ENCODE measurements around the gene KRTAP10-1. TPM values are rescaled to one million over a fixed set of nuclear protein-coding genes. Genes with fewer than 3 reads are reported as not detected.
A peak's percentile ranks its signal among the peaks of the same experiment; 100 is the strongest.

Gene KRTAP10-1
- total RNA-seq, 4 donors from 2014 or later, result 0.83 to 8.5 (median 2.6) TPM; not detected in 1

- no peaks in the 10 kb centered on the region for H3K9me3 ChIP-seq
- H3K27me3 ChIP-seq, result peaks cover 23% of the 10 kb centered on the region
- DNase-seq (ENCODE audit: low spot score in 2 of 2), result peak in 1 of 2 donors; percentile 73
- no peaks in the 10 kb centered on the region for H3K4me1 ChIP-seq
- 63% methylated on average over 7 of the region's 7 CpGs for WGBS
- H3K36me3 ChIP-seq, result no peaks in the 10 kb centered on the region
- TF ChIP-seq POLR2AphosphoS5 (IDR thresholded peaks at IDR 0.05), result no peak
- TF ChIP-seq EP300 (IDR thresholded peaks at IDR 0.05), result no peak
- TF ChIP-seq POLR2A (IDR thresholded peaks at IDR 0.05), result no peak
- TF ChIP-seq, protein P1, sequence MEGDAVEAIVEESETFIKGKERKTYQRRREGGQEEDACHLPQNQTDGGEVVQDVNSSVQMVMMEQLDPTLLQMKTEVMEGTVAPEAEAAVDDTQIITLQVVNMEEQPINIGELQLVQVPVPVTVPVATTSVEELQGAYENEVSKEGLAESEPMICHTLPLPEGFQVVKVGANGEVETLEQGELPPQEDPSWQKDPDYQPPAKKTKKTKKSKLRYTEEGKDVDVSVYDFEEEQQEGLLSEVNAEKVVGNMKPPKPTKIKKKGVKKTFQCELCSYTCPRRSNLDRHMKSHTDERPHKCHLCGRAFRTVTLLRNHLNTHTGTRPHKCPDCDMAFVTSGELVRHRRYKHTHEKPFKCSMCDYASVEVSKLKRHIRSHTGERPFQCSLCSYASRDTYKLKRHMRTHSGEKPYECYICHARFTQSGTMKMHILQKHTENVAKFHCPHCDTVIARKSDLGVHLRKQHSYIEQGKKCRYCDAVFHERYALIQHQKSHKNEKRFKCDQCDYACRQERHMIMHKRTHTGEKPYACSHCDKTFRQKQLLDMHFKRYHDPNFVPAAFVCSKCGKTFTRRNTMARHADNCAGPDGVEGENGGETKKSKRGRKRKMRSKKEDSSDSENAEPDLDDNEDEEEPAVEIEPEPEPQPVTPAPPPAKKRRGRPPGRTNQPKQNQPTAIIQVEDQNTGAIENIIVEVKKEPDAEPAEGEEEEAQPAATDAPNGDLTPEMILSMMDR (IDR thresholded peaks at IDR 0.05), result no peak
- H3K4me3 ChIP-seq, result no peak overlapping the region
- no peak overlapping the region for H3K27ac ChIP-seq
Measured at GRCh38 chr21:44535963-44536362, 4.0 kb downstream of the KRTAP10-1 start.

DNA sequence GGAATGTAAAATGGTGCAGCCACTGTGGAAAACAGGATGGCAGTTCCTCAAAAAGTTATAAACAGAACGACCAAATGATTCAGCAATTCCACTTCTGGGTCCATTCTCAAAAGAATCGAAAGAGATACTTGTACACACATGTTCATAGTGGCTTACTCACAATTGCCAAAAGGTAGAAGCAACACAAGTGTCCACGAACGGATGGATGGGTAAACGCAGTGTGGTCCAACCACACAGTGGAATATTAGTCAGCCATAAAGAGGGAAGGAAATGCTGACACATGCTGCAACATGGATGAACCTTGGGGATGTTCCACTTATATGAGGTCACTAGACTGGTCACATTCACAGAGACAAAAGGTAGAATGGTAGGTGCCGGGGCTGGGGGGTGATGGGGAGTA lies 5.3 kb downstream of the KRTAP10-1 start:
- H3K27me3 ChIP-seq, result peaks cover 18% of the 10 kb centered on the region
- WGBS, result 85% methylated on average over 6 of the region's 6 CpGs
- no peaks in the 10 kb centered on the region for H3K9me3 ChIP-seq
- TF ChIP-seq POLR2AphosphoS5 (IDR thresholded peaks at IDR 0.05), result no peak
- no peak for TF ChIP-seq POLR2A (IDR thresholded peaks at IDR 0.05)
- TF ChIP-seq EP300 (IDR thresholded peaks at IDR 0.05), result no peak
- TF ChIP-seq, protein P1 (IDR thresholded peaks at IDR 0.05), result no peak
- H3K27ac ChIP-seq, result no peak overlapping the region
- H3K4me3 ChIP-seq, result no peak overlapping the region
- no peaks in the 10 kb centered on the region for H3K36me3 ChIP-seq
- DNase-seq (ENCODE audit: low spot score in 2 of 2), result no peak
- H3K4me1 ChIP-seq, result no peaks in the 10 kb centered on the region

DNA sequence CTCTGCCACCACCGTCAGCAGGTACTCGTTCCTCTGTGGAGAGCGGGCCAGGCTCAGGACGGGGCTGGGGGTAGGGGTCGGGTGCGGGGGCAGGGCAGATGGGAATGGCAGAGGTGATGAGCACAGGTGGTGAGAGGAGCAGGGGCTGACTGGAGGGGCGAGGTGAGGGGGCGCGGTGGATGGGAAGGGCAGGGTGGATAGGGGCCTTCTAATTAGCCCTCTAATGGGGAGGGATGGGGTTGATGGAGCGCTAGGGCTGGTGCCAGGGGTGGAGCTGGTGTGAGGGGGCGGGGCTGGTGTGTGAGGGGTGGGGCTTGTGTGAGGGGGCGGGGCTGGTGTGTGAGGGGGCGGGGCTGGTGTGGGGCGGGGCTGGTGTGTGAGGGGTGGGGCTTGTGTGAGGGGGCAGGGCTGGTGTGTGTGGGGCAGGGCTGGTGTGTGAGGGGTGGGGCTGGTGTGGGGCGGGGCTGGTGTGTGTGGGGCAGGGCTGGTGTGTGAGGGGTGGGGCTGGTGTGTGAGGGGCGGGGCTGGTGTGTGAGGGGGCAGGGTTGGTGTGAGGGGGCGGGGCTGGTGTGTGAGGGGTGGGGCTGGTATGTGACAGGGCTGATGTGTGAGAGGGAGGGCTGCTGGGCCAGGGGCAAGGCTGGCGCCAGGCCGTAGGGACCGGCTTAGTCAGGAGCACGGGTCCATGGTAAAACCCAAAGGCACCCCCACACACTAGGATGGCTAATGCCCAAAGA lies 5.9 kb downstream of the KRTAP10-1 start:
- 87% methylated on average over 17 of the region's 21 CpGs for WGBS
- H3K4me3 ChIP-seq, result no peak overlapping the region
- H3K27me3 ChIP-seq, result peaks cover 17% of the 10 kb centered on the region
- TF ChIP-seq, protein P1 (IDR thresholded peaks at IDR 0.05), result no peak
- TF ChIP-seq POLR2AphosphoS5 (IDR thresholded peaks at IDR 0.05) (no peak), EP300 (IDR thresholded peaks at IDR 0.05) (no peak), POLR2A (IDR thresholded peaks at IDR 0.05) (no peak)
- no peaks in the 10 kb centered on the region for H3K4me1 ChIP-seq
- H3K9me3 ChIP-seq, result no peaks in the 10 kb centered on the region
- H3K36me3 ChIP-seq, result no peaks in the 10 kb centered on the region
- DNase-seq (ENCODE audit: low spot score in 2 of 2), result peak in 1 of 2 donors; percentile 74
- no peak overlapping the region for H3K27ac ChIP-seq

DNA sequence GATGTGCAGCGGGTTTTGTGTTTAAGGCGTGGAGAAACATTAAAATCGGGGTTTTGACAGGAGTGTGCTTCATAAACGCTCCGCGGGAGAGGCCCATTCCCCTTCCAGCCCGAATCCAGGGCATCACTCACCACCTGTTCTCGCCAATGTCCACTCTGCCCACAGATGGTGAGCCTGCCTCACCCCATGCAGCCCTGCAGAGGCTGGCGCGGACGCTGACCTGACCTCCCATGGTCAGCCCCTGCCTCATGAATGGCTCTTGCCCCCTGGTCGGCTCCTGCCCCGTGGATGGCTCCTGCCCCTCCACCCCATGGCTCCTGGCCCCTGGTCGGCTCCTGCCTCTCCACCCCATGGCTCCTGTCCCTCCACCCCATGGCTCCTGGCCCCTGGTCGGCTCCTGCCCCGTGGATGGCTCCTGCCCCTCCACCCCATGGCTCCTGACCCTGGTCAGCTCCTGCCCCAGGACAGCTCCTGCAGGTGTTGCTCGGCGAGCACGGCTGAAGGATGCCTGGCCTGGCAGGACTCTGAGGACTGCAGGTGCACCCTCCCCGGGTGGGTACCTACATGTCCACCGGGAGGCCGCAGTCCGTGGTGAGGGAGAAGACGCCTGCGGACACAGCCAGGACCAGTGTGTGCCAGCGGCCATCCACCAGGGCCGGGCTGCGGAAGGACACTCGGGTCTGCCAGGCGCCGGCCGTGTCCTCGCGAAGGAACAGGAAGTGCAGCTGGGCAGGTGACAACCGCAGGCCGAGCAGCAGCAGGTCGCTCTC lies 6.7 kb downstream of the KRTAP10-1 start:
- Histone ChIP-seq H3K27me3 (peaks cover 16% of the 10 kb centered on the region), H3K27ac (no peak overlapping the region), H3K4me3 (no peak overlapping the region), H3K36me3 (no peaks in the 10 kb centered on the region), H3K9me3 (no peaks in the 10 kb centered on the region), H3K4me1 (no peaks in the 10 kb centered on the region)
- TF ChIP-seq POLR2AphosphoS5 (IDR thresholded peaks at IDR 0.05) (no peak), POLR2A (IDR thresholded peaks at IDR 0.05) (no peak), EP300 (IDR thresholded peaks at IDR 0.05) (no peak)
- TF ChIP-seq, protein P1 (IDR thresholded peaks at IDR 0.05), result no peak
- peak; percentile 52 to 67 for DNase-seq (ENCODE audit: low spot score in 2 of 2)
- WGBS, result 95% methylated on average over 31 of the region's 37 CpGs

- H3K36me3 ChIP-seq, result no peaks in the 10 kb centered on the region
- peak in 1 of 2 donors; percentile 53 for DNase-seq (ENCODE audit: low spot score in 2 of 2)
- H3K4me1 ChIP-seq, result no peaks in the 10 kb centered on the region
- H3K4me3 ChIP-seq, result no peak overlapping the region
- no peak overlapping the region for H3K27ac ChIP-seq
- WGBS, result 86% methylated on average over 13 of the region's 16 CpGs
- no peak for TF ChIP-seq POLR2AphosphoS5 (IDR thresholded peaks at IDR 0.05)
- no peak for TF ChIP-seq POLR2A (IDR thresholded peaks at IDR 0.05)
- TF ChIP-seq EP300 (IDR thresholded peaks at IDR 0.05), result no peak
- TF ChIP-seq, protein P1 (IDR thresholded peaks at IDR 0.05), result no peak
- H3K9me3 ChIP-seq, result no peaks in the 10 kb centered on the region
- H3K27me3 ChIP-seq, result peaks cover 16% of the 10 kb centered on the region
Measured at GRCh38 chr21:44532712-44533111, 7.3 kb downstream of the KRTAP10-1 start.
